GM19099 (cell line): ENCODE results near the gene COQ4.

Experiments used
- POLR2A ChIP-seq: IDR thresholded peaks from 3 replicates; pipeline ENCODE4 v1.6.1; 2011; ENCODE audit warnings: low read depth; ENCODE audit not compliant: insufficient read length; ENCODE audit errors: extremely low read depth

Gene COQ4

GRCh38 chr9:128361296-128361985, 38.8 kb downstream of the COQ4 start:
- no peak for TF ChIP-seq POLR2A

GRCh38 chr9:128361986-128362646, 39.5 kb downstream of the COQ4 start:
- no peak for TF ChIP-seq POLR2A

- TF ChIP-seq POLR2A = no peak
These were observed 40.1 kb downstream of the COQ4 start for GRCh38 chr9:128362774-128363173.

GRCh38 chr9:128365525-128365924, 42.9 kb downstream of the COQ4 start:
- no peak for TF ChIP-seq POLR2A

- TF ChIP-seq POLR2A = no peak
These were observed 46.5 kb downstream of the COQ4 start for GRCh38 chr9:128369024-128369706.

GRCh38 chr9:128370367-128370751, 47.7 kb downstream of the COQ4 start:
- TF ChIP-seq POLR2A = no peak

- TF ChIP-seq POLR2A = peak; percentile 84
These were observed 48.4 kb downstream of the COQ4 start, which contains the start of gene URM1 for GRCh38 chr9:128370752-128371629. Gene URM1, plus strand, starts transcription at chr9:128371374. Its CDS starts 7 bp downstream, at chr9:128371381.

- TF ChIP-seq POLR2A = no peak
These were observed 49.0 kb downstream of the COQ4 start for GRCh38 chr9:128371630-128372117.

- TF ChIP-seq POLR2A = no peak
These were observed 49.6 kb downstream of the COQ4 start for GRCh38 chr9:128372188-128372641.

- no peak for TF ChIP-seq POLR2A
These were observed 50.1 kb downstream of the COQ4 start for GRCh38 chr9:128372784-128373183.

GRCh38 chr9:128374221-128374675, 51.6 kb downstream of the COQ4 start:
- TF ChIP-seq POLR2A = no peak

GRCh38 chr9:128375865-128376264, 53.2 kb downstream of the COQ4 start:
- TF ChIP-seq POLR2A = no peak

GRCh38 chr9:128382261-128382660, 59.6 kb downstream of the COQ4 start:
- TF ChIP-seq POLR2A = no peak

- no peak for TF ChIP-seq POLR2A
These were observed 60.5 kb downstream of the COQ4 start for GRCh38 chr9:128383007-128383753.
